RWPE1 (cell line): Measurements from ENCODE around the gene ABHD17C.

Experiments used
- CTCF ChIA-PET: fragments of 350-600 bp; sonication (Branson Sonifier 250); formaldehyde crosslinking; extraction: SDS; loops from one replicate; lab custom pipeline; 2021; lab: Yijun Ruan, JAX
- POLR2A ChIA-PET: fragments of 400-600 bp; formaldehyde crosslinking; extraction: SDS; loops from one replicate; lab custom pipeline; 2020; ENCODE audit warnings: antibody characterized with exemption; ENCODE audit not compliant: low non-redundant PET; lab: Yijun Ruan, JAX
- DNase-seq: peaks from one replicate; pipeline ENCODE4 v3.0.0; 2012; ENCODE audit warnings: low spot score
- H3K27ac ChIP-seq: fragments of 450-650 bp; 2 replicates; pipeline ENCODE4 v1.5.1; 2017
- CTCF ChIP-seq: fragments of 450-650 bp; conservative IDR thresholded peaks from 2 replicates; pipeline ENCODE4 v1.5.1; 2017; ENCODE audit warnings: low read depth, mild to moderate bottlenecking

Gene ABHD17C

GRCh38 chr15:80769153-80769828 lies 74.2 kb downstream of the ABHD17C start:
- no peak overlapping the region for H3K27ac ChIP-seq
- ChIA-PET POLR2A (no interaction called here), CTCF (no interaction called here)
- DNase-seq = no peak
- TF ChIP-seq CTCF = no peak

- TF ChIP-seq CTCF = no peak
Observed at GRCh38 chr15:80769829-80770705, 75.0 kb downstream of the ABHD17C start.

GRCh38 chr15:80773122-80773551 lies 78.0 kb downstream of the ABHD17C start:
- DNase-seq = no peak
- ChIA-PET CTCF (interaction anchor here (0.7 kb wide), 1 partner anchor 206 kb away, joined by 4 read pairs; no protein-coding TSS in a partner anchor), POLR2A (no interaction called here)
- TF ChIP-seq CTCF = no peak
- no peak overlapping the region for H3K27ac ChIP-seq

More at GRCh38 chr15:80769829-80770705, 75.0 kb downstream of the ABHD17C start:
- CTCF ChIA-PET = interaction anchor here (0.6 kb wide), 1 partner anchor 168 kb away, joined by 3 read pairs; no protein-coding TSS in a partner anchor
- POLR2A ChIA-PET = no interaction called here
- no peak overlapping the region for H3K27ac ChIP-seq
- DNase-seq = no peak

GRCh38 chr15:80773792-80774352 lies 78.8 kb downstream of the ABHD17C start:
- no peak for TF ChIP-seq CTCF
- POLR2A ChIA-PET = no interaction called here
- CTCF ChIA-PET = interaction anchor here (0.7 kb wide), 1 partner anchor 207 kb away, joined by 4 read pairs; no protein-coding TSS in a partner anchor
- no peak overlapping the region for H3K27ac ChIP-seq
- no peak for DNase-seq

GRCh38 chr15:80774486-80774885 lies 79.4 kb downstream of the ABHD17C start:
- ChIA-PET CTCF (no interaction called here), POLR2A (no interaction called here)

More at GRCh38 chr15:80774486-80774885, 79.4 kb downstream of the ABHD17C start:
- H3K27ac ChIP-seq = no peak overlapping the region
- DNase-seq = no peak
- no peak for TF ChIP-seq CTCF
